ENCODE results near the gene MAP10. TPM values are rescaled to one million over a fixed set of nuclear protein-coding genes. Genes with fewer than 3 reads are reported as not detected.

The MAP10 gene
- total and polyA plus RNA-seq, 3 experiments from 2014 or later: 1.4 to 1.8 (median 1.4) TPM

GRCh38 chr1:232789651-232790050 is 15.6 kb upstream of the MAP10 start:
- H3K4me1 Mint-ChIP-seq: peaks cover 17 to 38% (median 19%) of the 10 kb centered on the region in 3 donors
- POLR2A ChIA-PET: no interaction called here
- peaks cover 9 to 18% of the 10 kb centered on the region in 2 donors for H3K27me3 Mint-ChIP-seq

GRCh38 chr1:232792949-232793348 is 12.3 kb upstream of the MAP10 start:
- no peak overlapping the region for H3K4me3 ChIP-seq (ENCODE audit: low read length)
- H3K27me3 Mint-ChIP-seq: peaks cover 7 to 15% of the 10 kb centered on the region in 2 donors
- no peak overlapping the region for H3K27ac ChIP-seq (ENCODE audit: low read depth, low read length)
- no peaks in the 10 kb centered on the region for H3K36me3 Mint-ChIP-seq
- peaks cover 4% of the 10 kb centered on the region for H3K4me1 ChIP-seq (ENCODE audit: insufficient read depth, low read length)
- H3K9me3 Mint-ChIP-seq: no peaks in the 10 kb centered on the region
- DNase-seq: no peak
- ChIA-PET CTCF (interaction anchor here (1.0 kb wide), 1 partner anchor 159 kb away, joined by 3 read pairs; no protein-coding TSS in a partner anchor), POLR2A (no interaction called here)
- peak overlapping the region in 1 of 7 donors; percentile 4 for H3K4me3 Mint-ChIP-seq
- H3K9me3 ChIP-seq (ENCODE audit: low read length): no peaks in the 10 kb centered on the region
- peak overlapping the region in 2 of 8 donors; percentile 2 for H3K27ac Mint-ChIP-seq
- H3K4me1 Mint-ChIP-seq: peaks cover 11 to 24% (median 12%) of the 10 kb centered on the region in 3 donors
- H3K27me3 ChIP-seq (ENCODE audit: insufficient read depth, low read length, poor library complexity, severe bottlenecking): no peaks in the 10 kb centered on the region
- H3K36me3 ChIP-seq (ENCODE audit: insufficient read depth, low read length): no peaks in the 10 kb centered on the region

More at GRCh38 chr1:232789651-232790050, 15.6 kb upstream of the MAP10 start:
- Histone ChIP-seq H3K27ac (ENCODE audit: low read depth, low read length) (no peak overlapping the region), H3K4me1 (ENCODE audit: insufficient read depth, low read length) (peaks cover 4% of the 10 kb centered on the region), H3K27me3 (ENCODE audit: insufficient read depth, low read length, poor library complexity, severe bottlenecking) (no peaks in the 10 kb centered on the region), H3K4me3 (ENCODE audit: low read length) (no peak overlapping the region), H3K9me3 (ENCODE audit: low read length) (no peaks in the 10 kb centered on the region), H3K36me3 (ENCODE audit: insufficient read depth, low read length) (no peaks in the 10 kb centered on the region)
- CTCF ChIA-PET: no interaction called here
- Mint-ChIP-seq H3K27ac (no peak overlapping the region), H3K9me3 (no peaks in the 10 kb centered on the region), H3K36me3 (no peaks in the 10 kb centered on the region), H3K4me3 (no peak overlapping the region)
- no peak for DNase-seq

DNA sequence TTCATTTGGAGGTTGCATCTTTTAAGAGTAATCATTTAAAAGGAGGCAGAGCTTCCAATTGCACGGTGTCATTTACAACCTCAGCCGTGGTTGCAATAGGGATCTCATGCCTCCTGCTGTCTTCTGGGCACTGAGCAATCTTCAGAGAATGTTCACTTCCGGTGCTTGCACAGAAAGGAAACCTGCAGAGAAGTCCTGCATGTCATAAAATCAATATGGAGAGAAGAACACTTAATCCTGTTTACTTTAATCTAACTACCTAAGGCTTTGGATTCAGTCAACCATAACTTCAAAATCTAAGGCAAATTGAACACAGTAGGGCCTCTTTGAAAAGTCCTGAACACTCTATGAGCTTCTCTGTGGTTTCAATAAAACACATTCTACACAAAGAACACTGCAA is 11.3 kb upstream of the MAP10 start:
- H3K9me3 Mint-ChIP-seq: no peaks in the 10 kb centered on the region
- CTCF ChIA-PET: interaction anchor here (1.0 to 1.1 kb wide), 2 partner anchors 11 to 160 kb away, joined by 3 read pairs; partner anchors contain the start of gene MAP10
- H3K36me3 Mint-ChIP-seq: no peaks in the 10 kb centered on the region
- POLR2A ChIA-PET: interaction anchor here (0.7 kb wide), 1 partner anchor 140 kb away, joined by 3 read pairs; no protein-coding TSS in a partner anchor
- H3K4me3 Mint-ChIP-seq: peak overlapping the region in 1 of 7 donors; percentile 2
- peak in 1 of 5 donors; percentile 22 for DNase-seq
- H3K27ac Mint-ChIP-seq: peak overlapping the region in 1 of 8 donors; percentile 12
- Histone ChIP-seq H3K27ac (ENCODE audit: low read depth, low read length) (no peak overlapping the region), H3K4me1 (ENCODE audit: insufficient read depth, low read length) (peaks cover 4% of the 10 kb centered on the region), H3K36me3 (ENCODE audit: insufficient read depth, low read length) (no peaks in the 10 kb centered on the region), H3K27me3 (ENCODE audit: insufficient read depth, low read length, poor library complexity, severe bottlenecking) (no peaks in the 10 kb centered on the region), H3K4me3 (ENCODE audit: low read length) (no peak overlapping the region), H3K9me3 (ENCODE audit: low read length) (no peaks in the 10 kb centered on the region)
- peaks cover 11 to 17% (median 12%) of the 10 kb centered on the region in 3 donors for H3K4me1 Mint-ChIP-seq
- peaks cover 5 to 15% of the 10 kb centered on the region in 2 donors for H3K27me3 Mint-ChIP-seq

DNA sequence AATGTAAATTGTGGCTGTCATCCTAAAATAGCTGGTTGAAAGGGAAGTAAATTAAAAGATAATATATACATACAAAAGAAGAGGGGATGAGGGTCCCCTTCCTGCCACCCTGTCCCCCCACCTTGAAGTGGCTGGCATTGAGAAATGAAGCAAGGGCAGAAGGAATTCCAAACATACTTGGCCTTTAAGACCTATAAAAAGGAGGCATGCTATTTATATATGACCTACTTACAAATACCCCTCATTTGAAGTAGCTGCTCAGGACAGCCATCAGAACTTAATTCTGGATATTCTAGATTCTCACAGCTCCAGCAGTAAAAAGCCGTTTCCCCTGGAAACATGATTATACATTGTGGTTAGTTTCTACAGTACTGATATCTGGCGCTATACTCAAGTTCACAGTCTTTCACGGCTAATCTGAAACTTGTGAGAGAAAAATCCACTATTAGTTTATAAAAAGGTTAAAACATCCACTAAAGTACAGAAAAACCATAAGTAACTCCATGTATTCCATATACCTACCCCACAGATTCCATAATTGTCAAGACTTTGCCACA is 9.6 kb upstream of the MAP10 start:
- Histone ChIP-seq H3K27me3 (ENCODE audit: insufficient read depth, low read length, poor library complexity, severe bottlenecking) (no peaks in the 10 kb centered on the region), H3K9me3 (ENCODE audit: low read length) (no peaks in the 10 kb centered on the region), H3K4me3 (ENCODE audit: low read length) (no peak overlapping the region), H3K27ac (ENCODE audit: low read depth, low read length) (no peak overlapping the region), H3K4me1 (ENCODE audit: insufficient read depth, low read length) (peaks cover 4% of the 10 kb centered on the region), H3K36me3 (ENCODE audit: insufficient read depth, low read length) (no peaks in the 10 kb centered on the region)
- no peaks in the 10 kb centered on the region for H3K9me3 Mint-ChIP-seq
- H3K27me3 Mint-ChIP-seq: peaks cover 3 to 19% of the 10 kb centered on the region in 2 donors
- peaks cover 11 to 17% (median 12%) of the 10 kb centered on the region in 3 donors for H3K4me1 Mint-ChIP-seq
- ChIA-PET POLR2A (no interaction called here), CTCF (no interaction called here)
- no peak overlapping the region for H3K4me3 Mint-ChIP-seq
- H3K36me3 Mint-ChIP-seq: no peaks in the 10 kb centered on the region
- H3K27ac Mint-ChIP-seq: no peak overlapping the region
- DNase-seq: no peak

DNA sequence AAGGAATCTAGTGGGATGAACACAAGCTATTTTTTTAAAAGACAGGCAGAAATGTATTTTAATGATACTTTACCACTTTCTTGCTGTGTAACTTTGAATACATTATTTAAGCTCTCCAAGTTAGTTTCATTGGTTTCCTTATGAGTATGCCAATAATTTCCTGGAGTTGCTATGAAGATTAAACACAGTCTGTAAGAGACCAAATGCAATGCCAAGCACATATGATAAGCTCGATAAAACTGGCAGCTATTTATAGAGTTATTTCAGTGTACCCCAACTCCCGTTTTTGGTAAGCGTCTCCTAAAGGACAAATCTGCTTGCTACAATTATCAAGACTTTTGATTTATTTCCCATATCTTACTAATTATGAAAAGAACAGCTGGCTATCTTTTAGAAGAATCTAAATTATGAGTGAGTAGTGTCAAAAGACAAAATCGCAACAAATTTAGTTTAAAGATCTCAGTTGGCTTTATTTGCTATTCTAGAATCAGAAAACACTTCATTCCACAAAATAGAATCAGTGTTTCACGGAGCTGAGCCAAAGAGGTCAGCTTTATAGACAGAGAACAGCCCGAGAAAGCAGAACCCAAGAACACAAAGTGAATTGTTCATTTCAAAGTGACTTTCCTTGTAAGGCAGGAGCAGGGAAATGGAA is 7.2 kb upstream of the MAP10 start:
- no peaks in the 10 kb centered on the region for H3K36me3 Mint-ChIP-seq
- Histone ChIP-seq H3K27ac (ENCODE audit: low read depth, low read length) (no peak overlapping the region), H3K9me3 (ENCODE audit: low read length) (no peaks in the 10 kb centered on the region), H3K4me1 (ENCODE audit: insufficient read depth, low read length) (peaks cover 4% of the 10 kb centered on the region), H3K36me3 (ENCODE audit: insufficient read depth, low read length) (no peaks in the 10 kb centered on the region), H3K27me3 (ENCODE audit: insufficient read depth, low read length, poor library complexity, severe bottlenecking) (no peaks in the 10 kb centered on the region), H3K4me3 (ENCODE audit: low read length) (no peak overlapping the region)
- CTCF ChIA-PET: interaction anchor here (0.9 kb wide), 1 partner anchor 18 kb away, joined by 3 read pairs; no protein-coding TSS in a partner anchor
- H3K4me3 Mint-ChIP-seq: no peak overlapping the region
- H3K27ac Mint-ChIP-seq: no peak overlapping the region
- no peak for DNase-seq
- POLR2A ChIA-PET: no interaction called here
- H3K9me3 Mint-ChIP-seq: no peaks in the 10 kb centered on the region
- H3K4me1 Mint-ChIP-seq: peaks cover 8 to 13% (median 9%) of the 10 kb centered on the region in 3 donors
- peaks cover 3 to 31% of the 10 kb centered on the region in 2 donors for H3K27me3 Mint-ChIP-seq

DNA sequence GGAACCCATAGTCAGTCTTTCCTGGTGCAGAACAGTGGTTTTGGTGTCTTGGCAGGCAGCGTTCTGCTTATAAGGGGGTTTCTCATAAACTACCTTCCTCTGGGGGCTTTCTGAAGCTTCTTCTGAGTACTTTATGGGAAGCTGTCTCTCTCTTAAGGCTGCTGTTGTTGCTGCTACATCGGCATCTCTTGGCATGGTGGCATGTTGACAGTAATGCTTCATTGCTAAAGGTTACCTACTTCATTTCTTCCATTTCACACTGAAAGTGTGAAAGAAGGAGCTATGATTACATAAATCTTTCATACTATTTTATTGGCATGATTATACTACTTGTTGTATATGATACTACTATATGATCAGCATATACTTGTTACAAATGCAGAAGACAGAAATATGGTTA is 6.3 kb upstream of the MAP10 start:
- Histone ChIP-seq H3K27ac (ENCODE audit: low read depth, low read length) (no peak overlapping the region), H3K9me3 (ENCODE audit: low read length) (no peaks in the 10 kb centered on the region), H3K4me3 (ENCODE audit: low read length) (no peak overlapping the region), H3K36me3 (ENCODE audit: insufficient read depth, low read length) (no peaks in the 10 kb centered on the region), H3K4me1 (ENCODE audit: insufficient read depth, low read length) (no peaks in the 10 kb centered on the region), H3K27me3 (ENCODE audit: insufficient read depth, low read length, poor library complexity, severe bottlenecking) (no peaks in the 10 kb centered on the region)
- H3K9me3 Mint-ChIP-seq: peaks cover 0 to 2% (median 0%) of the 10 kb centered on the region in 5 donors
- ChIA-PET CTCF (no interaction called here), POLR2A (interaction anchor here (0.5 kb wide), 1 partner anchor 139 kb away, joined by 3 read pairs; no protein-coding TSS in a partner anchor)
- H3K4me1 Mint-ChIP-seq: peaks cover 2 to 4% (median 2%) of the 10 kb centered on the region in 3 donors
- no peak overlapping the region for H3K4me3 Mint-ChIP-seq
- H3K27me3 Mint-ChIP-seq: peaks cover 3 to 31% of the 10 kb centered on the region in 2 donors
- no peak overlapping the region for H3K27ac Mint-ChIP-seq
- no peaks in the 10 kb centered on the region for H3K36me3 Mint-ChIP-seq
- DNase-seq: no peak

DNA sequence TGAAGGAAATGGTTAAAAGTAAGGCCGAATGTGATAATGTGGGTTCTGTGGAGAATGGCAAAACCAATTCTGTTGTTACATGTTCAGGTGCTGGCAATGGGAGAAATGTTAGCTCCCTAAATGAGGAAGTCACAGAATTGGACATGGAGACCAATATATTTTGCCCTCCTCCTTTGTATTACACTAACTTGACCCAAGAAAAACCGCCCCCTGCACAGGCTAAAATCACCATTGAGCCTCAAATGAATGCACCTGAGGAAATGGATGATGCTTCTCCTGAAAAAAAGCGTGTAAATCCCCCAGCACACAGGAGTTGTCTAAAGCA is 932 bp downstream of the MAP10 start:
- H3K4me3 ChIP-seq (ENCODE audit: low read length): no peak overlapping the region
- H3K27ac ChIP-seq (ENCODE audit: low read depth, low read length): no peak overlapping the region
- Mint-ChIP-seq H3K4me3 (peak overlapping the region; percentile 87 to 95 (median 89)), H3K4me1 (peaks cover 20 to 34% (median 24%) of the 10 kb centered on the region in 3 donors), H3K27me3 (peaks cover 1 to 9% of the 10 kb centered on the region in 2 donors), H3K9me3 (peaks cover 19 to 32% (median 30%) of the 10 kb centered on the region in 5 donors), H3K36me3 (peaks cover 2 to 22% (median 4%) of the 10 kb centered on the region in 3 donors), H3K27ac (peak overlapping the region; percentile 10 to 75 (median 57))
- no peaks in the 10 kb centered on the region for H3K27me3 ChIP-seq (ENCODE audit: insufficient read depth, low read length, poor library complexity, severe bottlenecking)
- peaks cover 9% of the 10 kb centered on the region for H3K4me1 ChIP-seq (ENCODE audit: insufficient read depth, low read length)
- no peaks in the 10 kb centered on the region for H3K36me3 ChIP-seq (ENCODE audit: insufficient read depth, low read length)
- no peaks in the 10 kb centered on the region for H3K9me3 ChIP-seq (ENCODE audit: low read length)
- ChIA-PET POLR2A (no interaction called here), CTCF (no interaction called here)
- DNase-seq: no peak

DNA sequence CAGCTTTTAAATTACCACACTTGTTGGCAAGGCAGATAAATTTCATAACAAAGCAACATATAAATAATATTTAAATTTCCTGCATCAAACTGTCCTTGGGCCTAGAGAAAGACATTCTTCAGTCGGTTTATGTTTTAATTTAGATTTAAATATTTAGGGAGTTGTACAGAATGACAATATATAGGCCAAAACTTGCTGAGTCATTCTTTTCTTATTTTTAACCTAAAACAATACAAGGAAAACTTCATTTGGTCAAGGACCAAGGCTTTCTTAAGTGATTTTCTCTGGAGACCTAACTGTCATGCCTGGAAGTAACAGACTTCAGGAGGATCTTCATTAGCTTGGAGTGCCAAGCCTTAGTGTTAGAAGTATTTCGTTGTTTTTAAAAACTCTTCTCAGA is 5.6 kb downstream of the MAP10 start:
- Histone ChIP-seq H3K4me3 (ENCODE audit: low read length) (no peak overlapping the region), H3K27ac (ENCODE audit: low read depth, low read length) (no peak overlapping the region), H3K9me3 (ENCODE audit: low read length) (no peaks in the 10 kb centered on the region), H3K27me3 (ENCODE audit: insufficient read depth, low read length, poor library complexity, severe bottlenecking) (no peaks in the 10 kb centered on the region), H3K36me3 (ENCODE audit: insufficient read depth, low read length) (no peaks in the 10 kb centered on the region), H3K4me1 (ENCODE audit: insufficient read depth, low read length) (no peaks in the 10 kb centered on the region)
- POLR2A ChIA-PET: no interaction called here
- Mint-ChIP-seq H3K27ac (no peak overlapping the region), H3K9me3 (peaks cover 21 to 53% (median 35%) of the 10 kb centered on the region in 5 donors), H3K4me3 (no peak overlapping the region), H3K4me1 (peaks cover 10 to 21% (median 11%) of the 10 kb centered on the region in 3 donors), H3K27me3 (peaks cover 0 to 3% of the 10 kb centered on the region in 2 donors), H3K36me3 (peaks cover 1 to 25% (median 2%) of the 10 kb centered on the region in 3 donors)
- DNase-seq: no peak
- CTCF ChIA-PET: no interaction called here
